A549 treated with AZD9567 at 1 μM for 4 hours (cell line): ENCODE data around the gene SUPT20H. TPM values are rescaled to one million over a fixed set of nuclear protein-coding genes. Genes with fewer than 3 reads are reported as not detected.

Experiments
- total RNA-seq: library from RNA; stranded (reverse); fragments of 200-300 nt; extraction: Qiagen RNA extraction; gene quantifications from 5 replicates; pipeline ENCODE4 v1.2.3, GENCODE V29; 2022; ENCODE audit not compliant: insufficient read depth

Gene SUPT20H
- 20.4 to 22.6 TPM (median 21.0 TPM) in 5 replicates for total RNA-seq

GRCh38 chr13:37058910-37059847, at the start of gene SUPT20H:
TSS of gene SUPT20H (minus strand) at chr13:37059688. CDS start at chr13:37051490, 8,198 bp downstream.

GRCh38 chr13:37105251-37105714, 45.8 kb upstream of the SUPT20H start, which contains the start of gene CSNK1A1L:
TSS of gene CSNK1A1L (minus strand) at chr13:37105664. CDS start at chr13:37105256, 408 bp downstream.

GRCh38 chr13:36999054-36999714, 60.3 kb downstream of the SUPT20H start, which contains the start of gene ALG5:
TSS of gene ALG5 (minus strand) at chr13:36999340. CDS start at chr13:36999300, 40 bp downstream.

Other genes starting within 250 kb of the SUPT20H start
- 0.64 to 1.4 TPM (median 0.82 TPM) in 5 replicates for gene RFXAP, start 240.5 kb downstream of the SUPT20H start, total RNA-seq
- gene SMAD9, start 139.4 kb downstream of the SUPT20H start, total RNA-seq, result 0.07 to 0.12 TPM (median 0.09 TPM) in 4 of 5 replicates, not detected in the other
- gene ALG5, start 60.3 kb downstream of the SUPT20H start, total RNA-seq, result 35.7 to 48.0 TPM (median 36.8 TPM) in 5 replicates
- gene EXOSC8, start 58.9 kb downstream of the SUPT20H start, total RNA-seq, result 29.3 to 44.2 TPM (median 31.8 TPM) in 5 replicates
- gene CSNK1A1L, start 46.0 kb upstream of the SUPT20H start, total RNA-seq, result not detected in 5 replicates